ENCODE data around the gene ARHGAP18.

DNA sequence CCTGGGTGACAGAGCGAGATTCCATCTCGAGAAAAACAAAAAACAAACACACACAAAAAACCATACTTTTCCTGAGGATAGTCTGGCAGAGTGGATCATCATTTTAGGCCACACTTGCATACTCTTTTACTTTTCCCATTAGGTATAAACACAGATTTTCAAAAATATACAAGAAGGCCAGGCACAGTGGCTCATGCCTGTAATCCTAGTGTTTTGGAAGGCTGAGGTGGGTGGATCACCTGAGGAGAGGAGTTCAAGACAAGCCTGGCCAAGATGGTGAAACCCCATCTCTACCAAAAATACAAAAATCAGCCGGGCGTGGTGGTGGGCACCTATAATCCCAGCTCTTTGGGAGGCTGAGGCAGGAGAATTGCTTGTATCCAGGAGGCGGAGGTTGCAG lies 85.5 kb downstream of the ARHGAP18 start:
- no peak for TF ChIP-seq POLR2A (IDR thresholded peaks at IDR 0.05)
- no peak for TF ChIP-seq CTCF (IDR thresholded peaks at IDR 0.05 in 4 of 5, conservative IDR thresholded peaks at IDR 0.05 in 1 of 5)

All from gastrocnemius medialis (tissue), 4 donors.